Nephron progenitor cell (in vitro differentiated cells): Measurements from ENCODE around the gene STUM.

Experiments
- DNase-seq: peaks from one replicate; pipeline ENCODE4 v3.0.0; 2021
- H3K27ac Mint-ChIP-seq: 2 replicates; pipeline ENCODE4 v1.8.0; 2021; ENCODE audit warnings: mild to moderate bottlenecking, moderate library complexity, mixed read lengths
- H3K27me3 Mint-ChIP-seq: 2 replicates; pipeline ENCODE4 v1.8.0; 2021; ENCODE audit warnings: mild to moderate bottlenecking, low read depth, mixed read lengths; ENCODE audit not compliant: poor library complexity
- H3K36me3 Mint-ChIP-seq: 2 replicates; pipeline ENCODE4 v1.8.0; 2021; ENCODE audit warnings: low read depth, mixed read lengths
- H3K4me1 Mint-ChIP-seq: 2 replicates; pipeline ENCODE4 v1.8.0; 2021; ENCODE audit warnings: mixed read lengths
- H3K4me3 Mint-ChIP-seq: 2 replicates; pipeline ENCODE4 v1.8.0; 2021; ENCODE audit warnings: mild to moderate bottlenecking, moderate library complexity, mixed read lengths
- H3K9me3 Mint-ChIP-seq: 2 replicates; pipeline ENCODE4 v1.8.0; 2021; ENCODE audit warnings: mild to moderate bottlenecking, moderate library complexity, mixed read lengths
- TF ChIP-seq, protein P1 (sequence below): fragments of 200-600 bp; sonication (generic); IDR thresholded peaks from 2 replicates; pipeline ENCODE4 v1.5.0; 2021; ENCODE audit warnings: antibody characterized with exemption

The STUM gene

DNA sequence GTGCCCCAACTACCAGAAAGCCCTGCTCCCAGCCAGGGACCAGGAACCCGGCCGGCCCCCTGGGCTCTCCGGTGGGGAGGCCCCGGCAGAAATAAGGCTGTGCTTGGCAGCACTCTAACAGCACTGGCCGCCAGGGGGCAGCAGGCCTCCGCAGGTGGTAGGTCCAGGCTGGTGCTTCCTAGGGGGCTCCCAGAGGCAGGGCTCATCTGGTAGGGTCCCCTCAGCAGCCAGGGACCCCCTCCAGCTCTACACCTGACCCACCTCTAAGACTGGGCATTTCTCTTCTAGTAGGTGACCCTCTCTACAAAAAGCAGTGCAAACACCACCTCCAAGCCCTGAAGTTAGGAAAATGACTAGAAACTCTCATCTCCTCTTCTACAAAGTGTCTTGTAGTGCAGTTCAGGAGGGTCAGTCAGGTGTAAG is 85.6 kb downstream of the STUM start:
- no peak overlapping the region for H3K27ac Mint-ChIP-seq
- TF ChIP-seq, protein P1, sequence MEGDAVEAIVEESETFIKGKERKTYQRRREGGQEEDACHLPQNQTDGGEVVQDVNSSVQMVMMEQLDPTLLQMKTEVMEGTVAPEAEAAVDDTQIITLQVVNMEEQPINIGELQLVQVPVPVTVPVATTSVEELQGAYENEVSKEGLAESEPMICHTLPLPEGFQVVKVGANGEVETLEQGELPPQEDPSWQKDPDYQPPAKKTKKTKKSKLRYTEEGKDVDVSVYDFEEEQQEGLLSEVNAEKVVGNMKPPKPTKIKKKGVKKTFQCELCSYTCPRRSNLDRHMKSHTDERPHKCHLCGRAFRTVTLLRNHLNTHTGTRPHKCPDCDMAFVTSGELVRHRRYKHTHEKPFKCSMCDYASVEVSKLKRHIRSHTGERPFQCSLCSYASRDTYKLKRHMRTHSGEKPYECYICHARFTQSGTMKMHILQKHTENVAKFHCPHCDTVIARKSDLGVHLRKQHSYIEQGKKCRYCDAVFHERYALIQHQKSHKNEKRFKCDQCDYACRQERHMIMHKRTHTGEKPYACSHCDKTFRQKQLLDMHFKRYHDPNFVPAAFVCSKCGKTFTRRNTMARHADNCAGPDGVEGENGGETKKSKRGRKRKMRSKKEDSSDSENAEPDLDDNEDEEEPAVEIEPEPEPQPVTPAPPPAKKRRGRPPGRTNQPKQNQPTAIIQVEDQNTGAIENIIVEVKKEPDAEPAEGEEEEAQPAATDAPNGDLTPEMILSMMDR: peak; percentile 96
- H3K4me3 Mint-ChIP-seq: no peak overlapping the region
- peaks cover 30% of the 10 kb centered on the region for H3K4me1 Mint-ChIP-seq
- peak; percentile 91 for DNase-seq
- peaks cover 5% of the 10 kb centered on the region for H3K36me3 Mint-ChIP-seq
- no peaks in the 10 kb centered on the region for H3K9me3 Mint-ChIP-seq
- H3K27me3 Mint-ChIP-seq: peaks cover 18% of the 10 kb centered on the region

- Mint-ChIP-seq H3K4me1 (peaks cover 28% of the 10 kb centered on the region), H3K9me3 (no peaks in the 10 kb centered on the region), H3K36me3 (peaks cover 5% of the 10 kb centered on the region), H3K27ac (no peak overlapping the region), H3K27me3 (peaks cover 18% of the 10 kb centered on the region), H3K4me3 (no peak overlapping the region)
- TF ChIP-seq, protein P1: no peak
- no peak for DNase-seq
Observed at GRCh38 chr1:226634611-226635246, 86.2 kb downstream of the STUM start.

- H3K4me3 Mint-ChIP-seq: no peak overlapping the region
- DNase-seq: no peak
Observed at GRCh38 chr1:226635456-226635941, 86.9 kb downstream of the STUM start.

GRCh38 chr1:226636847-226637096 is 88.2 kb downstream of the STUM start:
- no peak overlapping the region for H3K4me3 Mint-ChIP-seq
- peaks cover 15% of the 10 kb centered on the region for H3K27me3 Mint-ChIP-seq
- peaks cover 26% of the 10 kb centered on the region for H3K4me1 Mint-ChIP-seq
- TF ChIP-seq, protein P1: no peak
- DNase-seq: no peak
- peak overlapping the region; percentile 9 for H3K27ac Mint-ChIP-seq
- peaks cover 5% of the 10 kb centered on the region for H3K36me3 Mint-ChIP-seq
- H3K9me3 Mint-ChIP-seq: no peaks in the 10 kb centered on the region

More at GRCh38 chr1:226635456-226635941, 86.9 kb downstream of the STUM start:
- Mint-ChIP-seq H3K27ac (no peak overlapping the region), H3K36me3 (peaks cover 5% of the 10 kb centered on the region), H3K4me1 (peaks cover 31% of the 10 kb centered on the region), H3K9me3 (no peaks in the 10 kb centered on the region), H3K27me3 (peaks cover 16% of the 10 kb centered on the region)
- TF ChIP-seq, protein P1: no peak

GRCh38 chr1:226637147-226637935 is 88.8 kb downstream of the STUM start:
- H3K36me3 Mint-ChIP-seq: peaks cover 5% of the 10 kb centered on the region
- no peak overlapping the region for H3K27ac Mint-ChIP-seq
- peaks cover 21% of the 10 kb centered on the region for H3K4me1 Mint-ChIP-seq
- H3K9me3 Mint-ChIP-seq: no peaks in the 10 kb centered on the region
- peak; percentile 38 for DNase-seq
- peaks cover 17% of the 10 kb centered on the region for H3K27me3 Mint-ChIP-seq
- TF ChIP-seq, protein P1: peak; percentile 37
- H3K4me3 Mint-ChIP-seq: no peak overlapping the region
